Measurements from ENCODE around the gene VPS51.

Gene VPS51

GRCh38 chr11:65124480-65125196 is 28.6 kb downstream of the VPS51 start:
- no peaks in the 10 kb centered on the region for H3K27me3 ChIP-seq (ENCODE audit: control insufficient read depth in 1 of 2, insufficient read depth in 2 of 2, low read length in 2 of 2)
- peaks cover 24% of the 10 kb centered on the region for H3K4me1 ChIP-seq (ENCODE audit: control insufficient read depth, insufficient read depth, low read length)
- peaks cover 41 to 47% of the 10 kb centered on the region in 2 donors for H3K36me3 ChIP-seq (ENCODE audit: control insufficient read depth in 2 of 2, insufficient read depth in 2 of 2, low read length in 2 of 2)
- H3K27ac ChIP-seq (ENCODE audit: low read length) = no peak overlapping the region
- H3K4me3 ChIP-seq (ENCODE audit: low read length in 2 of 2) = no peak overlapping the region
- no peak overlapping the region for H3K9ac ChIP-seq (ENCODE audit: low read length in 2 of 2)
- H3K9me3 ChIP-seq (ENCODE audit: control insufficient read depth in 2 of 2, low read length in 2 of 2) = no peaks in the 10 kb centered on the region

GRCh38 chr11:65125197-65126056 is 29.4 kb downstream of the VPS51 start:
- Histone ChIP-seq H3K9ac (ENCODE audit: low read length in 2 of 2) (no peak overlapping the region), H3K27me3 (ENCODE audit: control insufficient read depth in 1 of 2, insufficient read depth in 2 of 2, low read length in 2 of 2) (no peaks in the 10 kb centered on the region), H3K4me1 (ENCODE audit: control insufficient read depth, insufficient read depth, low read length) (peaks cover 21% of the 10 kb centered on the region), H3K27ac (ENCODE audit: low read length) (no peak overlapping the region), H3K4me3 (ENCODE audit: low read length in 2 of 2) (no peak overlapping the region), H3K9me3 (ENCODE audit: control insufficient read depth in 2 of 2, low read length in 2 of 2) (no peaks in the 10 kb centered on the region), H3K36me3 (ENCODE audit: control insufficient read depth in 2 of 2, insufficient read depth in 2 of 2, low read length in 2 of 2) (peaks cover 39 to 46% of the 10 kb centered on the region in 2 donors)

- H3K36me3 ChIP-seq (ENCODE audit: control insufficient read depth in 2 of 2, insufficient read depth in 2 of 2, low read length in 2 of 2) = peaks cover 41 to 52% of the 10 kb centered on the region in 2 donors
- no peak overlapping the region for H3K27ac ChIP-seq (ENCODE audit: low read length)
- H3K4me1 ChIP-seq (ENCODE audit: control insufficient read depth, insufficient read depth, low read length) = peaks cover 10% of the 10 kb centered on the region
- H3K9ac ChIP-seq (ENCODE audit: low read length in 2 of 2) = no peak overlapping the region
- H3K27me3 ChIP-seq (ENCODE audit: control insufficient read depth in 1 of 2, insufficient read depth in 2 of 2, low read length in 2 of 2) = no peaks in the 10 kb centered on the region
- H3K9me3 ChIP-seq (ENCODE audit: control insufficient read depth in 2 of 2, low read length in 2 of 2) = no peaks in the 10 kb centered on the region
- no peak overlapping the region for H3K4me3 ChIP-seq (ENCODE audit: low read length in 2 of 2)
Observed at GRCh38 chr11:65126624-65127274, 30.7 kb downstream of the VPS51 start.

GRCh38 chr11:65127473-65128181 is 31.6 kb downstream of the VPS51 start:
- Histone ChIP-seq H3K27me3 (ENCODE audit: control insufficient read depth in 1 of 2, insufficient read depth in 2 of 2, low read length in 2 of 2) (no peaks in the 10 kb centered on the region), H3K36me3 (ENCODE audit: control insufficient read depth in 2 of 2, insufficient read depth in 2 of 2, low read length in 2 of 2) (peaks cover 44 to 61% of the 10 kb centered on the region in 2 donors), H3K9me3 (ENCODE audit: control insufficient read depth in 2 of 2, low read length in 2 of 2) (no peaks in the 10 kb centered on the region), H3K4me1 (ENCODE audit: control insufficient read depth, insufficient read depth, low read length) (peaks cover 6% of the 10 kb centered on the region), H3K9ac (ENCODE audit: low read length in 2 of 2) (no peak overlapping the region), H3K27ac (ENCODE audit: low read length) (no peak overlapping the region), H3K4me3 (ENCODE audit: low read length in 2 of 2) (no peak overlapping the region)

- no peaks in the 10 kb centered on the region for H3K9me3 ChIP-seq (ENCODE audit: control insufficient read depth in 2 of 2, low read length in 2 of 2)
- no peaks in the 10 kb centered on the region for H3K27me3 ChIP-seq (ENCODE audit: control insufficient read depth in 1 of 2, insufficient read depth in 2 of 2, low read length in 2 of 2)
- H3K36me3 ChIP-seq (ENCODE audit: control insufficient read depth in 2 of 2, insufficient read depth in 2 of 2, low read length in 2 of 2) = peaks cover 44 to 61% of the 10 kb centered on the region in 2 donors
- H3K4me3 ChIP-seq (ENCODE audit: low read length in 2 of 2) = no peak overlapping the region
- H3K27ac ChIP-seq (ENCODE audit: low read length) = no peak overlapping the region
- no peak overlapping the region for H3K9ac ChIP-seq (ENCODE audit: low read length in 2 of 2)
- peaks cover 15% of the 10 kb centered on the region for H3K4me1 ChIP-seq (ENCODE audit: control insufficient read depth, insufficient read depth, low read length)
Observed at GRCh38 chr11:65128182-65129145, 32.5 kb downstream of the VPS51 start.

GRCh38 chr11:65129649-65130441 is 33.8 kb downstream of the VPS51 start:
- no peaks in the 10 kb centered on the region for H3K9me3 ChIP-seq (ENCODE audit: control insufficient read depth in 2 of 2, low read length in 2 of 2)
- H3K27me3 ChIP-seq (ENCODE audit: control insufficient read depth in 1 of 2, insufficient read depth in 2 of 2, low read length in 2 of 2) = no peaks in the 10 kb centered on the region
- no peak overlapping the region for H3K27ac ChIP-seq (ENCODE audit: low read length)
- no peak overlapping the region for H3K9ac ChIP-seq (ENCODE audit: low read length in 2 of 2)
- peaks cover 40 to 61% of the 10 kb centered on the region in 2 donors for H3K36me3 ChIP-seq (ENCODE audit: control insufficient read depth in 2 of 2, insufficient read depth in 2 of 2, low read length in 2 of 2)
- no peak overlapping the region for H3K4me3 ChIP-seq (ENCODE audit: low read length in 2 of 2)
- H3K4me1 ChIP-seq (ENCODE audit: control insufficient read depth, insufficient read depth, low read length) = peaks cover 21% of the 10 kb centered on the region

- H3K4me3 ChIP-seq (ENCODE audit: low read length in 2 of 2) = no peak overlapping the region
- H3K9ac ChIP-seq (ENCODE audit: low read length in 2 of 2) = no peak overlapping the region
- H3K9me3 ChIP-seq (ENCODE audit: control insufficient read depth in 2 of 2, low read length in 2 of 2) = no peaks in the 10 kb centered on the region
- H3K4me1 ChIP-seq (ENCODE audit: control insufficient read depth, insufficient read depth, low read length) = peaks cover 30% of the 10 kb centered on the region
- peaks cover 37 to 55% of the 10 kb centered on the region in 2 donors for H3K36me3 ChIP-seq (ENCODE audit: control insufficient read depth in 2 of 2, insufficient read depth in 2 of 2, low read length in 2 of 2)
- no peaks in the 10 kb centered on the region for H3K27me3 ChIP-seq (ENCODE audit: control insufficient read depth in 1 of 2, insufficient read depth in 2 of 2, low read length in 2 of 2)
- H3K27ac ChIP-seq (ENCODE audit: low read length) = no peak overlapping the region
Observed at GRCh38 chr11:65130631-65131416, 34.8 kb downstream of the VPS51 start.

- H3K4me3 ChIP-seq (ENCODE audit: low read length in 2 of 2) = no peak overlapping the region
- peaks cover 33% of the 10 kb centered on the region for H3K4me1 ChIP-seq (ENCODE audit: control insufficient read depth, insufficient read depth, low read length)
- H3K9me3 ChIP-seq (ENCODE audit: control insufficient read depth in 2 of 2, low read length in 2 of 2) = no peaks in the 10 kb centered on the region
- H3K36me3 ChIP-seq (ENCODE audit: control insufficient read depth in 2 of 2, insufficient read depth in 2 of 2, low read length in 2 of 2) = peaks cover 35 to 52% of the 10 kb centered on the region in 2 donors
- H3K9ac ChIP-seq (ENCODE audit: low read length in 2 of 2) = no peak overlapping the region
- H3K27ac ChIP-seq (ENCODE audit: low read length) = no peak overlapping the region
- no peaks in the 10 kb centered on the region for H3K27me3 ChIP-seq (ENCODE audit: control insufficient read depth in 1 of 2, insufficient read depth in 2 of 2, low read length in 2 of 2)
Observed at GRCh38 chr11:65131417-65131776, 35.4 kb downstream of the VPS51 start.

- H3K4me1 ChIP-seq (ENCODE audit: control insufficient read depth, insufficient read depth, low read length) = peaks cover 33% of the 10 kb centered on the region
- no peak overlapping the region for H3K27ac ChIP-seq (ENCODE audit: low read length)
- H3K27me3 ChIP-seq (ENCODE audit: control insufficient read depth in 1 of 2, insufficient read depth in 2 of 2, low read length in 2 of 2) = no peaks in the 10 kb centered on the region
Observed at GRCh38 chr11:65131895-65132237, 35.9 kb downstream of the VPS51 start.

More at GRCh38 chr11:65131895-65132237, 35.9 kb downstream of the VPS51 start:
- Histone ChIP-seq H3K4me3 (ENCODE audit: low read length in 2 of 2) (no peak overlapping the region), H3K9ac (ENCODE audit: low read length in 2 of 2) (no peak overlapping the region), H3K9me3 (ENCODE audit: control insufficient read depth in 2 of 2, low read length in 2 of 2) (no peaks in the 10 kb centered on the region), H3K36me3 (ENCODE audit: control insufficient read depth in 2 of 2, insufficient read depth in 2 of 2, low read length in 2 of 2) (peaks cover 30 to 47% of the 10 kb centered on the region in 2 donors)
